ENCODE measurements around the gene OLFM1.

The OLFM1 gene

GRCh38 chr9:135076143-135076875, 11.2 kb upstream of the OLFM1 start:
- Mint-ChIP-seq H3K4me3 (no peak overlapping the region), H3K27me3 (peaks cover 44 to 69% of the 10 kb centered on the region in 2 donors), H3K27ac (no peak overlapping the region), H3K4me1 (ENCODE audit: low read depth in 2 of 2) (no peaks in the 10 kb centered on the region), H3K9me3 (no peaks in the 10 kb centered on the region), H3K36me3 (ENCODE audit: insufficient read depth) (no peaks in the 10 kb centered on the region)
- ATAC-seq (replicated peaks) (no peak), DNase-seq (no peak)

GRCh38 chr9:135076876-135077430, 10.5 kb upstream of the OLFM1 start:
- no peak for ATAC-seq (replicated peaks)
- Mint-ChIP-seq H3K27me3 (peaks cover 44 to 69% of the 10 kb centered on the region in 2 donors), H3K27ac (no peak overlapping the region), H3K4me3 (no peak overlapping the region), H3K9me3 (no peaks in the 10 kb centered on the region), H3K36me3 (ENCODE audit: insufficient read depth) (no peaks in the 10 kb centered on the region), H3K4me1 (ENCODE audit: low read depth in 2 of 2) (no peaks in the 10 kb centered on the region)
- DNase-seq, result no peak

GRCh38 chr9:135077497-135078200, 9.8 kb upstream of the OLFM1 start:
- peaks cover 44 to 66% of the 10 kb centered on the region in 2 donors for H3K27me3 Mint-ChIP-seq
- H3K4me1 Mint-ChIP-seq (ENCODE audit: low read depth in 2 of 2), result no peaks in the 10 kb centered on the region
- no peaks in the 10 kb centered on the region for H3K36me3 Mint-ChIP-seq (ENCODE audit: insufficient read depth)
- H3K27ac Mint-ChIP-seq, result no peak overlapping the region
- ATAC-seq (replicated peaks), result no peak
- H3K9me3 Mint-ChIP-seq, result no peaks in the 10 kb centered on the region
- no peak overlapping the region for H3K4me3 Mint-ChIP-seq
- DNase-seq, result no peak

GRCh38 chr9:135078361-135078821, 9.1 kb upstream of the OLFM1 start:
- Mint-ChIP-seq H3K27me3 (peaks cover 49 to 66% of the 10 kb centered on the region in 2 donors), H3K4me1 (ENCODE audit: low read depth in 2 of 2) (no peaks in the 10 kb centered on the region), H3K4me3 (no peak overlapping the region), H3K27ac (no peak overlapping the region), H3K9me3 (no peaks in the 10 kb centered on the region), H3K36me3 (ENCODE audit: insufficient read depth) (no peaks in the 10 kb centered on the region)
- ATAC-seq (replicated peaks), result no peak
- DNase-seq, result no peak

GRCh38 chr9:135079018-135079417, 8.4 kb upstream of the OLFM1 start:
- H3K27me3 Mint-ChIP-seq, result peaks cover 47 to 66% of the 10 kb centered on the region in 2 donors
- H3K4me3 Mint-ChIP-seq, result no peak overlapping the region
- no peaks in the 10 kb centered on the region for H3K36me3 Mint-ChIP-seq (ENCODE audit: insufficient read depth)
- H3K9me3 Mint-ChIP-seq, result no peaks in the 10 kb centered on the region
- ATAC-seq (replicated peaks) (no peak), DNase-seq (no peak)
- no peaks in the 10 kb centered on the region for H3K4me1 Mint-ChIP-seq (ENCODE audit: low read depth in 2 of 2)
- no peak overlapping the region for H3K27ac Mint-ChIP-seq

- ATAC-seq (replicated peaks), result no peak
- DNase-seq, result no peak
- no peaks in the 10 kb centered on the region for H3K9me3 Mint-ChIP-seq
- peaks cover 43 to 62% of the 10 kb centered on the region in 2 donors for H3K27me3 Mint-ChIP-seq
- H3K4me3 Mint-ChIP-seq, result no peak overlapping the region
- no peaks in the 10 kb centered on the region for H3K36me3 Mint-ChIP-seq (ENCODE audit: insufficient read depth)
- H3K27ac Mint-ChIP-seq, result no peak overlapping the region
- H3K4me1 Mint-ChIP-seq (ENCODE audit: low read depth in 2 of 2), result no peaks in the 10 kb centered on the region
These were observed 7.8 kb upstream of the OLFM1 start for GRCh38 chr9:135079676-135080075.

GRCh38 chr9:135080286-135081263, 6.9 kb upstream of the OLFM1 start:
- no peaks in the 10 kb centered on the region for H3K36me3 Mint-ChIP-seq (ENCODE audit: insufficient read depth)
- H3K27me3 Mint-ChIP-seq, result peaks cover 47 to 66% of the 10 kb centered on the region in 2 donors
- no peak for DNase-seq
- H3K4me1 Mint-ChIP-seq (ENCODE audit: low read depth in 2 of 2), result no peaks in the 10 kb centered on the region
- H3K4me3 Mint-ChIP-seq, result no peak overlapping the region
- H3K27ac Mint-ChIP-seq, result no peak overlapping the region
- no peak for ATAC-seq (replicated peaks)
- no peaks in the 10 kb centered on the region for H3K9me3 Mint-ChIP-seq

GRCh38 chr9:135081264-135081660, 6.2 kb upstream of the OLFM1 start:
- no peak overlapping the region for H3K27ac Mint-ChIP-seq
- H3K27me3 Mint-ChIP-seq, result peaks cover 51 to 67% of the 10 kb centered on the region in 2 donors
- no peaks in the 10 kb centered on the region for H3K36me3 Mint-ChIP-seq (ENCODE audit: insufficient read depth)
- peaks cover 2 to 4% of the 10 kb centered on the region in 2 donors for H3K4me1 Mint-ChIP-seq (ENCODE audit: low read depth in 2 of 2)
- ATAC-seq (replicated peaks), result no peak
- no peaks in the 10 kb centered on the region for H3K9me3 Mint-ChIP-seq
- no peak for DNase-seq
- H3K4me3 Mint-ChIP-seq, result no peak overlapping the region

GRCh38 chr9:135081731-135082130, 5.7 kb upstream of the OLFM1 start:
- Mint-ChIP-seq H3K9me3 (no peaks in the 10 kb centered on the region), H3K36me3 (ENCODE audit: insufficient read depth) (no peaks in the 10 kb centered on the region), H3K27me3 (peaks cover 49 to 67% of the 10 kb centered on the region in 2 donors), H3K4me1 (ENCODE audit: low read depth in 2 of 2) (peaks cover 4 to 5% of the 10 kb centered on the region in 2 donors), H3K4me3 (no peak overlapping the region), H3K27ac (no peak overlapping the region)
- DNase-seq, result no peak
- ATAC-seq (replicated peaks), result no peak

GRCh38 chr9:135082536-135082935, 4.9 kb upstream of the OLFM1 start:
- Mint-ChIP-seq H3K27ac (no peak overlapping the region), H3K4me3 (no peak overlapping the region), H3K4me1 (ENCODE audit: low read depth in 2 of 2) (peaks cover 4 to 5% of the 10 kb centered on the region in 2 donors), H3K36me3 (ENCODE audit: insufficient read depth) (no peaks in the 10 kb centered on the region), H3K9me3 (no peaks in the 10 kb centered on the region), H3K27me3 (peaks cover 43 to 59% of the 10 kb centered on the region in 2 donors)
- ATAC-seq (replicated peaks) (no peak), DNase-seq (no peak)

- ATAC-seq (replicated peaks) (no peak), DNase-seq (no peak)
- Mint-ChIP-seq H3K27me3 (peaks cover 36 to 51% of the 10 kb centered on the region in 2 donors), H3K4me1 (ENCODE audit: low read depth in 2 of 2) (peaks cover 4 to 5% of the 10 kb centered on the region in 2 donors), H3K9me3 (no peaks in the 10 kb centered on the region), H3K4me3 (no peak overlapping the region), H3K27ac (no peak overlapping the region), H3K36me3 (ENCODE audit: insufficient read depth) (no peaks in the 10 kb centered on the region)
These were observed 4.1 kb upstream of the OLFM1 start for GRCh38 chr9:135083241-135083810.

- no peak for ATAC-seq (replicated peaks)
- no peak overlapping the region for H3K4me3 Mint-ChIP-seq
- peaks cover 33 to 47% of the 10 kb centered on the region in 2 donors for H3K27me3 Mint-ChIP-seq
These were observed 3.6 kb upstream of the OLFM1 start for GRCh38 chr9:135083831-135084230.

GRCh38 chr9:135084262-135084661, 3.2 kb upstream of the OLFM1 start:
- no peak for ATAC-seq (replicated peaks)
- H3K4me3 Mint-ChIP-seq, result no peak overlapping the region

More at GRCh38 chr9:135083831-135084230, 3.6 kb upstream of the OLFM1 start:
- H3K9me3 Mint-ChIP-seq, result no peaks in the 10 kb centered on the region
- H3K36me3 Mint-ChIP-seq (ENCODE audit: insufficient read depth), result no peaks in the 10 kb centered on the region
- H3K4me1 Mint-ChIP-seq (ENCODE audit: low read depth in 2 of 2), result peaks cover 4 to 5% of the 10 kb centered on the region in 2 donors
- no peak overlapping the region for H3K27ac Mint-ChIP-seq
- DNase-seq, result no peak

More at GRCh38 chr9:135084262-135084661, 3.2 kb upstream of the OLFM1 start:
- Mint-ChIP-seq H3K4me1 (ENCODE audit: low read depth in 2 of 2) (peaks cover 4 to 5% of the 10 kb centered on the region in 2 donors), H3K27me3 (peaks cover 33 to 47% of the 10 kb centered on the region in 2 donors), H3K9me3 (no peaks in the 10 kb centered on the region), H3K27ac (no peak overlapping the region), H3K36me3 (ENCODE audit: insufficient read depth) (no peaks in the 10 kb centered on the region)
- no peak for DNase-seq

Data from effector memory CD8-positive, alpha-beta T cell (primary cell).